Measurements from ENCODE around the gene TRIM17. TPM values are rescaled to one million over a fixed set of nuclear protein-coding genes. Genes with fewer than 3 reads are reported as not detected.

Gene TRIM17
- total and polyA plus RNA-seq, 9 of the 15 experiments (the other 6 are each of a cell fraction or from before 2014, with no cell fraction given), result not detected

GRCh38 chr1:228457396-228458176, 40.9 kb upstream of the TRIM17 start (continued):
- TF ChIP-seq CREBBP (IDR thresholded peaks at IDR 0.05; ENCODE audit: low read depth, low read length) (no peak), TCF7L2 (IDR thresholded peaks at IDR 0.05; ENCODE audit: low read depth, low read length) (no peak), HDAC1 (IDR thresholded peaks at IDR 0.05) (peak; percentile 39 to 96; a peak in 2 of 4 replicates), TSC22D4 (tag; IDR thresholded peaks at IDR 0.05) (no peak), ZNF699 (CRISPR knock-in tag; IDR thresholded peaks at IDR 0.05; ENCODE audit: insufficient replicate concordance) (no peak), SMAD3 (CRISPR knock-in tag; conservative IDR thresholded peaks at IDR 0.05) (no peak), ILF3 (IDR thresholded peaks at IDR 0.05; ENCODE audit: borderline replicate concordance) (no peak), GABPB2 (CRISPR knock-in tag; conservative IDR thresholded peaks at IDR 0.05) (no peak), TEAD4 (IDR thresholded peaks at IDR 0.05; ENCODE audit: low read length) (peak; percentile 30; the same call in 1 of the 2 replicates), TEAD4 (CRISPR knock-in tag; IDR thresholded peaks at IDR 0.05; ENCODE audit: borderline replicate concordance) (peak; percentile 5; the same call in 1 of the 2 replicates), RCOR1 (IDR thresholded peaks at IDR 0.05; ENCODE audit: borderline replicate concordance in 1 of 2, low read depth in 2 of 2, low read length in 2 of 2) (peak in 1 of 2 experiments; percentile 89; a peak in 2 of 4 replicates), ZBTB17 (CRISPR knock-in tag; IDR thresholded peaks at IDR 0.05) (no peak; the same call in 1 of the 2 replicates), JUND (IDR thresholded peaks at IDR 0.05; ENCODE audit: borderline replicate concordance, low read depth, low read length) (peak; percentile 35), JUND (tag; IDR thresholded peaks at IDR 0.05; ENCODE audit: borderline replicate concordance, low read depth, low read length) (no peak; the same call in 2 of the 3 replicates), ZBTB1 (CRISPR knock-in tag; IDR thresholded peaks at IDR 0.05; ENCODE audit: borderline replicate concordance, low read depth) (no peak), ZNF586 (CRISPR knock-in tag; conservative IDR thresholded peaks at IDR 0.05) (no peak), XRCC3 (IDR thresholded peaks at IDR 0.05) (no peak), ZNF140 (CRISPR knock-in tag; IDR thresholded peaks at IDR 0.05) (no peak), CAMTA2 (CRISPR knock-in tag; conservative IDR thresholded peaks at IDR 0.05) (0 out of 2 replicates have a peak, but pooled peaks have one; percentile 52), MCM5 (IDR thresholded peaks at IDR 0.05; ENCODE audit: low read depth) (no peak), CBFA2T3 (IDR thresholded peaks at IDR 0.05) (no peak; the same call in 1 of the 2 replicates)
- TF ChIP-seq, protein P1, sequence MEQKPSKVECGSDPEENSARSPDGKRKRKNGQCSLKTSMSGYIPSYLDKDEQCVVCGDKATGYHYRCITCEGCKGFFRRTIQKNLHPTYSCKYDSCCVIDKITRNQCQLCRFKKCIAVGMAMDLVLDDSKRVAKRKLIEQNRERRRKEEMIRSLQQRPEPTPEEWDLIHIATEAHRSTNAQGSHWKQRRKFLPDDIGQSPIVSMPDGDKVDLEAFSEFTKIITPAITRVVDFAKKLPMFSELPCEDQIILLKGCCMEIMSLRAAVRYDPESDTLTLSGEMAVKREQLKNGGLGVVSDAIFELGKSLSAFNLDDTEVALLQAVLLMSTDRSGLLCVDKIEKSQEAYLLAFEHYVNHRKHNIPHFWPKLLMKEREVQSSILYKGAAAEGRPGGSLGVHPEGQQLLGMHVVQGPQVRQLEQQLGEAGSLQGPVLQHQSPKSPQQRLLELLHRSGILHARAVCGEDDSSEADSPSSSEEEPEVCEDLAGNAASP (IDR thresholded peaks at IDR 0.05), result no peak
- TF ChIP-seq, protein P2, sequence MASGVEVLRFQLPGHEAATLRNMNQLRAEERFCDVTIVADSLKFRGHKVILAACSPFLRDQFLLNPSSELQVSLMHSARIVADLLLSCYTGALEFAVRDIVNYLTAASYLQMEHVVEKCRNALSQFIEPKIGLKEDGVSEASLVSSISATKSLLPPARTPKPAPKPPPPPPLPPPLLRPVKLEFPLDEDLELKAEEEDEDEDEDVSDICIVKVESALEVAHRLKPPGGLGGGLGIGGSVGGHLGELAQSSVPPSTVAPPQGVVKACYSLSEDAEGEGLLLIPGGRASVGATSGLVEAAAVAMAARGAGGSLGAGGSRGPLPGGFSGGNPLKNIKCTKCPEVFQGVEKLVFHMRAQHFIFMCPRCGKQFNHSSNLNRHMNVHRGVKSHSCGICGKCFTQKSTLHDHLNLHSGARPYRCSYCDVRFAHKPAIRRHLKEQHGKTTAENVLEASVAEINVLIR (CRISPR knock-in tag; IDR thresholded peaks at IDR 0.05), result peak; percentile 85
- TF ChIP-seq, protein P3, sequence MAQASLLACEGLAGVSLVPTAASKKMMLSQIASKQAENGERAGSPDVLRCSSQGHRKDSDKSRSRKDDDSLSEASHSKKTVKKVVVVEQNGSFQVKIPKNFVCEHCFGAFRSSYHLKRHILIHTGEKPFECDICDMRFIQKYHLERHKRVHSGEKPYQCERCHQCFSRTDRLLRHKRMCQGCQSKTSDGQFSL (CRISPR knock-in tag; IDR thresholded peaks at IDR 0.05), result peak; percentile 86
- TF ChIP-seq, protein P3 (tag; IDR thresholded peaks at IDR 0.05), result no peak

Data from K562 (cell line).